ENCODE measurements around the gene KLHL29. TPM values are rescaled to one million over a fixed set of nuclear protein-coding genes. Genes with fewer than 3 reads are reported as not detected.

Gene KLHL29
- total RNA-seq, 1 donor from 2014 or later = 16.3 TPM

- no peaks in the 10 kb centered on the region for H3K27me3 ChIP-seq
- H3K27ac ChIP-seq = no peak overlapping the region
- intact Hi-C loops (cut with DNase I) = no loop called here
- H3K9me3 ChIP-seq = no peaks in the 10 kb centered on the region
- H3K36me3 ChIP-seq = no peaks in the 10 kb centered on the region
- no peaks in the 10 kb centered on the region for H3K4me1 ChIP-seq
- TF ChIP-seq CTCF (IDR thresholded peaks at IDR 0.05) = no peak
- no peak for DNase-seq (ENCODE audit: low spot score in 2 of 2)
- H3K4me3 ChIP-seq = no peak overlapping the region
These were observed 72.1 kb downstream of the KLHL29 start for GRCh38 chr2:23456881-23457760.

GRCh38 chr2:23457990-23458682, 73.2 kb downstream of the KLHL29 start:
- DNase-seq (ENCODE audit: low spot score in 2 of 2) = no peak
- no peak overlapping the region for H3K4me3 ChIP-seq
- no peaks in the 10 kb centered on the region for H3K9me3 ChIP-seq
- TF ChIP-seq CTCF (IDR thresholded peaks at IDR 0.05) = no peak
- H3K27me3 ChIP-seq = no peaks in the 10 kb centered on the region
- H3K27ac ChIP-seq = no peak overlapping the region
- no peaks in the 10 kb centered on the region for H3K36me3 ChIP-seq
- no peaks in the 10 kb centered on the region for H3K4me1 ChIP-seq
- intact Hi-C loops (cut with DNase I) = no loop called here

- intact Hi-C loops (cut with DNase I) = no loop called here
- H3K9me3 ChIP-seq = no peaks in the 10 kb centered on the region
- DNase-seq (ENCODE audit: low spot score in 2 of 2) = no peak
- H3K4me1 ChIP-seq = no peaks in the 10 kb centered on the region
- H3K27ac ChIP-seq = no peak overlapping the region
- H3K4me3 ChIP-seq = no peak overlapping the region
- no peaks in the 10 kb centered on the region for H3K36me3 ChIP-seq
- no peaks in the 10 kb centered on the region for H3K27me3 ChIP-seq
- no peak for TF ChIP-seq CTCF (IDR thresholded peaks at IDR 0.05)
These were observed 74.1 kb downstream of the KLHL29 start for GRCh38 chr2:23459032-23459431.

GRCh38 chr2:23460228-23460627, 75.2 kb downstream of the KLHL29 start:
- Histone ChIP-seq H3K4me1 (no peaks in the 10 kb centered on the region), H3K36me3 (no peaks in the 10 kb centered on the region), H3K27me3 (no peaks in the 10 kb centered on the region), H3K9me3 (no peaks in the 10 kb centered on the region), H3K4me3 (no peak overlapping the region), H3K27ac (no peak overlapping the region)
- intact Hi-C loops (cut with DNase I) = no loop called here
- peak in 2 of 3 experiments; percentile 20 to 49 for TF ChIP-seq CTCF (IDR thresholded peaks at IDR 0.05)
- no peak for DNase-seq (ENCODE audit: low spot score in 2 of 2)

GRCh38 chr2:23460993-23461392, 76.0 kb downstream of the KLHL29 start:
- intact Hi-C loops (cut with DNase I) = no loop called here
- Histone ChIP-seq H3K4me1 (no peaks in the 10 kb centered on the region), H3K4me3 (no peak overlapping the region), H3K9me3 (no peaks in the 10 kb centered on the region), H3K27ac (no peak overlapping the region), H3K27me3 (no peaks in the 10 kb centered on the region), H3K36me3 (no peaks in the 10 kb centered on the region)
- no peak for DNase-seq (ENCODE audit: low spot score in 2 of 2)
- TF ChIP-seq CTCF (IDR thresholded peaks at IDR 0.05) = no peak
